Skeletal muscle cell (primary cell): Measurements from ENCODE around the gene UBE2E1.
A peak's percentile ranks its signal among the peaks of the same experiment; 100 is the strongest.
"Not testable (repeated sequence)": the region's sequence is repeated elsewhere in the genome, so short reads cannot be mapped to it uniquely, and the experiment has no call there.

Source experiments
- DNase-seq: peaks from one replicate; pipeline ENCODE4 v3.0.0-alpha.2; 2010; ENCODE audit warnings: low read depth
- H3K4me3 ChIP-seq: 2 replicates; pipeline ENCODE4 v1.5.1; 2011; ENCODE audit warnings: low read depth, mild to moderate bottlenecking, control low read depth, low read length, moderate library complexity

Gene UBE2E1

GRCh38 chr3:23872330-23872729, 66.6 kb downstream of the UBE2E1 start:
- DNase-seq, result no peak
- H3K4me3 ChIP-seq, result no peak overlapping the region

DNA sequence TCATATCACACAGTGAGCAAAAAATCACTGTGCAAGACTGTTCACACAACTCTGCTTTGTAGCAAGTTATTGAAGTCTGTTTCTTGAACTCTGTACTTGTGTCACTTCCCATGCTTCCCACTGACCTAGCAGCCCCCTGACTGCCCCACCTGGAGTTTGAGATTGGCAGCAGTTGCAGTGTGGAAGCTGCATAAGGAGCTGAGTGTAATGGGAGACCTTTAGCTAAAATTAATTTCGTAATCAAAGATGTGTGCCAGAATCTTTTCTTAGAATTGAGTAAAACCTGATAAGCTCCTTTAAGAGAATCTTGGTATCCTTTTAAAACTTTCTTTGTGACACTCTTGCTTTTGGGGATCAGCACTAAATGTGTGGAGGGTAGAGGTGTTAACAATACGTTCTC, 68.2 kb downstream of the UBE2E1 start:
- peak; percentile 30 for DNase-seq

GRCh38 chr3:23874359-23875112, 68.8 kb downstream of the UBE2E1 start:
- peak; percentile 50 for DNase-seq
- H3K4me3 ChIP-seq, result no peak overlapping the region

More for the DNA sequence above, 68.2 kb downstream of the UBE2E1 start:
- no peak overlapping the region for H3K4me3 ChIP-seq

DNA sequence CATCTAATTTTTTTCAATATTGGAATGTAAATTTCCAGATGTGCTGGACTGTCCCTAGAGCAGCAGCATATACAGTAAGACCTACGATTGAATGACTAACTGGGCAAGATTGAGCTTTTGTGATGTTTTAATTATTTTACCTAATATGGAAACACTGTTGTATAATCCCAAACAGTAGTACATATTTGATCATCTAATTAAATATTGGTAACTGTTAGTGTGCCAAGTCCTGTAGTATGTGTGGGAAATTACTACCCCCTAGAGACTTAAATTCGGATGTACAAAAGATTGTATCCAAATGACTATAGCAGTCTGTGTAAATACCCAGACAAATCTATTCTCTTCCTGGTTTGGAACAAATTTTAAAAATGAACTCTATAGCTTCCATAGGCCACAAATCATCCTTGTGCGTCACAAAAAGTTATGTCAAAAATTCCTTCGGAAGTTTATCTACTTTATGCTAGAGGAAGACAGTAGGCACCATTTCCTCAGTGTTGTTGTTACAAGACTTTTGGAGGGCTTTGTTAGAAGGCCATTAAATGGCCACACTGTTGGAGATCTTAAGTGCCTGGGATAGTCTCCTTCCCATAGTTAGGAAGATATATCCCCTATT, 69.5 kb downstream of the UBE2E1 start:
- no peak overlapping the region for H3K4me3 ChIP-seq
- no peak for DNase-seq

DNA sequence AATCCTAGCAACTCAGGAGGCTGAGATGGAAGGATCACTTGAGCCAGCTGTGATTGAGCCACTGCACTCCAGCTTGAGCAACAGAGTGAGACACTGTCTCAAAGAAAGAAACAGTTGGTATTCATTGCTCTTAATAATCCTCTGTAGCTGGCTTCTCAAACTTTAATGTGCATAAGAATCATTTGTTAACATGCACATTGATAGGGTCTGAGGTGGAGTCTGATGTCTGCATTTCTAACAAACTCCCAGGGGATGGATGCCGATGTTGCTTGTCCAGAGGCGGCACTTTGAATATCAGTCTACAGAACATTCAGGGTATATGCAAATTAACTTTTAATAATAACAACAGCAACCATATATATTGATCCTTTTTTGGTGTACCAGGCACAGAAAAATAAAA, 71.2 kb downstream of the UBE2E1 start:
- no peak overlapping the region for H3K4me3 ChIP-seq
- DNase-seq, result no peak

GRCh38 chr3:23877329-23877980, 71.7 kb downstream of the UBE2E1 start:
- DNase-seq, result peak; percentile 92
- no peak overlapping the region for H3K4me3 ChIP-seq

GRCh38 chr3:23879485-23879884, 73.7 kb downstream of the UBE2E1 start:
- DNase-seq, result no peak
- no peak overlapping the region for H3K4me3 ChIP-seq

DNA sequence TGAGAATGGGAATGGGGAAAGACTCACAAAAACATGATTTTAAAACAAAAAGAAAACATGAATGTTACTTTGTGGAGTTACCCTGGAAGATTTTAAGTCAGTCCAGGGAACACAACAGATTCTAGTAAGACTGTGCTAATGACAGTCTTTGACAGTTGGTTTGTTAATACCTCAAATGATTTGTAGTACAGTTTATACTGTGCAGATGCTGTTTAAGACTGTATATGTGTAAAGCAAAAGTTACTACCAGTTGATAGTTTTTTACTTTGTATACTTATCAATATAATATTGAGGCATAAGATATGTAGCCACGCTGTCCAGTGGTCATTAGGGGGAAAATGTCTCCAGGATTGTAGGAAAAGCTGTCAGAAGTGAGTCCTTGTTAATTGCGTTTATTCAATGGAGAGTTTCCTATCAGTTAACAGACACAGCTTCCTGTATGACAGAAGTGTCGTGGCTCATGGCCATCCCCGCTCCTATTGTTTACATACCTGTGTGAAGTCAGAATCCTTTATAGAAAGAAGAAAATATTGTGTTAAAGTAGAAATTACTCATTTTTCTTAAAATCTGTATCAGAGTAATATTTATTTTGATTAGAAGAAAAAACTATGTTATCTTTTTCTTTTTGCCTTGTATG, 75.1 kb downstream of the UBE2E1 start:
- no peak for DNase-seq
- H3K4me3 ChIP-seq, result no peak overlapping the region

DNA sequence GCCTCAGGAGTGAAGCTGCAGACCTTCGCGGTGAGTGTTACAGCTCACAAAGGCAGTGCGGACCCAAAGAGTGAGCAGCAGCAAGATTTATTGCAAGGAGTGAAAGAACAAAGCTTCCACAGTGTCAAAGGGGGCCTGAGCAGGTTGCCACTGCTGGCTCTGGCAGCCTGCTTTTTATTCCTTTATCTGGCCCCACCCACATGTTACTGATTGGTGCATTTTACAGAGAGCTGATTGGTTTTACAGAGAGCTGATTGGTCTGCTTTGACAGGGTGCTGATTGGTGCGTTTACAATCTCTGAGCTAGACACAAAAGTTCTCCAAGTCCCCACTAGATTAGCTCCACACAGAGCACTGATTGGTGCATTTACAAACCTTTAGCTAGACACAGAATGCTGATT, 76.2 kb downstream of the UBE2E1 start:
- not testable (repeated sequence) for DNase-seq, H3K4me3 ChIP-seq

- no peak overlapping the region for H3K4me3 ChIP-seq
- no peak for DNase-seq
Observed at GRCh38 chr3:23882487-23882918, 76.7 kb downstream of the UBE2E1 start.

DNA sequence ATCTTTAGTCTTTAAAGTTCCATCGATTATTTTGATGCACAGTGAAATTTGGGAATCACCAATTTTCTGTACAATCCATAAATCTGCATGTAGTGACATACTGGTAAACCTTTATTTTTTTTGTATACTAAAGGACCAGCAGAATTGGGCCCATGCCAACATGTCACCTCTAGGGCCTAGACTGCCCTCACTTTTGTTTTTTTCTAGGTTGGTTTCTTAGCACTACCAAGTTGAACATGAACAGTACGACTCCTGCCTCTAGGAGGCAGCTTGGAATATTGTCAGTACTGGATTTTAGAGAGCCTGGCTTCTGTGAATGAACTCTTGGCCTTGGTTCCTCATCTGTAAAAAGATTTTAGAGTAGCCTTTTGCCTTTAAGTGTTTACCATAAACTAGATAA, 78.7 kb downstream of the UBE2E1 start:
- no peak for DNase-seq
- H3K4me3 ChIP-seq, result no peak overlapping the region

GRCh38 chr3:23885210-23885609, 79.5 kb downstream of the UBE2E1 start:
- no peak overlapping the region for H3K4me3 ChIP-seq
- DNase-seq, result no peak

DNA sequence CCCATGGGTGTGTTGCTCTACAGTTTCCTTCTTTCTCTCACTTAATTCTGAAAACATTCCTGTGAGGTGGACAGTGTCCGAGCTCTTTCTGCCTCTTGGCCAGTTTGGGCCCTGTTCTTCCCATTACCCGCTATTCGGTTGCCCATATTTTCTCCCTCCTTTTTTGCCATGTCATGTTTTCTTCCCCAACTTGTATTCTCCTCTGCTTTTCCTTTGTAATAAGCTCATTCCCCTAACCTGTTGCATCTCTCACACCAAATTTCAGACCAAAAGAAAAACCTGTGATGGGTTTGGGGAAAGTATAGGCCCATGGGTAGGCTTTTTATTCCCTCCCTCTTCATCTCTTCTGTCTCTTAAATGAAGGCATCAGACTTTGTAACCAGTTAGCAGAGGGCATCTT, 80.6 kb downstream of the UBE2E1 start:
- H3K4me3 ChIP-seq, result no peak overlapping the region
- no peak for DNase-seq

GRCh38 chr3:23888617-23889228, 83.0 kb downstream of the UBE2E1 start:
- H3K4me3 ChIP-seq, result no peak overlapping the region
- DNase-seq, result no peak

DNA sequence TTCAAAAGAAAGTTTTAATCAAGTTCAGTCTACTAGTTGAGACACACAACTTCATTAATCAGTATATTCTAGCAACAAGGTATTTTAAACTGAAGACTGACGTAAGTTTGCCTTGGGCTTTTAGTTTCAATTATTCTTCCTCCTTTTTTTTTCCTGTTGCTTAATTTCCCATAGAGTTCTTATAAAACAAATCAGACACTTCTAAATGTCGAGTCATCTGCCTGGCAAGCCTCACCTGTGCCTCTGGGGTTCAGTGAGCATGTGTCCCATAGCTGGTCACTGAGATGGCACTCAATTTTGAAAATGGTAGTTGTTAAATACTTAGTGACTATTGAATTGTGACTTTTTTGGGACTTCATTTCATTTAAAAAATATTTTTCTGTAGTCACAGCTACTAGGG, 83.6 kb downstream of the UBE2E1 start:
- no peak for DNase-seq
- H3K4me3 ChIP-seq, result no peak overlapping the region

DNA sequence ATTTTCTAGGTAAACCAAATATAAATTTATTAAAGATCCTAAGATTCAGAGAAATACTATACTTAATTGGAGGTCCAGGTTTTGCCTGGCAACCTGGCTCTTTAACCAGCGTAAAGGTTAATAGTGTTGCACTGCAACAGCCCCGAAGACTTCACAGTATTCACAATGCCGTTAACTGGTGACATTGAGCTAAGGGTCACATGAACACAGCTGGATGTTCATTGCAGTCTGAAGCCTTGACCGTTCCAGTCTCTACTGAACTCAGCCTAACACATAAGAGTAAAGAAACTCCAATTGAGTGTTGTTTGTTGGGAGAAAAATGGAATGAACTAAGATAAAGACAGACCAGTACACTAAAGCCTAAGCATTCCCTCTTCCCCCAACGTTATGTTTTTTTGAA, 84.2 kb downstream of the UBE2E1 start:
- no peak overlapping the region for H3K4me3 ChIP-seq
- DNase-seq, result no peak

DNA sequence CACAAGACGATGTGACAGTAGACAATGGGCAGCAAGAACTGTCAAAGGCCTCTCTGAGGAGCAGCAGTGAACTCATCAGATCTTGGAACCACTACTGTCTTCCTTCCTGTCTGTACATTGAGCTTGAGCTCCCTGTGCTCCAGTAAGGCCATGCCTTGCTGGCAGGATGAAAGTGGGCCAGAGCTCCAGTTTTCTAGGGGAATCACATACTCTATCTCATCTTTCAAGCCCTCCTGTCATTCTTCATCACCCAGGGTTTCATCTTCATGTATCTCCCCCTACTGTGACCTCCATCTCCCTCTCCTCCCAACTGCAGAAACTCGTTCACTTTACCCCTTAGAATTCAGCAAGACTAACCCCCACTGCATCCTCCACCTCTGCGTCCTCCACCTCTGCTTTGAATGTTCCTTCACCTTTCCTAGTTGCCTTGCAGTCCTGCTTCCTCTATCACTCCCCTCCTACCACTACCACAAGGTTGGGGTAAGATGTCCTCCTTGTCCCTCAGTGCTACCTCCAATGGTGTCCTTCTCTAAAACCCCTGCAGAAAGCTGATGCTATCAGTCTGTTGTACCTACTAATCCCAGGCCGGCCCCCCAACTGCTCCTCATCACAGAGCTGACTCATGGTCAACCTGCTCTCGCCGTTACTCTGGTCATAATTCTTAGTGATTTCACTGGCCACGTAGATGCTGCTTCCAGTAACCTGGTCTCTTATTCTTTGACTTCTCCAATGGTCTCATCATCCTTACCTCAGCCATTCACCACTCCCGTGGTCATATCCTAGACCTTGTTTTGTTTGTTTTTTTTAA, 88.7 kb downstream of the UBE2E1 start:
- H3K4me3 ChIP-seq, result no peak overlapping the region
- no peak for DNase-seq

- DNase-seq, result no peak
- H3K4me3 ChIP-seq, result no peak overlapping the region
Observed at GRCh38 chr3:23895181-23895580, 89.4 kb downstream of the UBE2E1 start.

- no peak for DNase-seq
- H3K4me3 ChIP-seq, result no peak overlapping the region
Observed at GRCh38 chr3:23900744-23901143, 95.0 kb downstream of the UBE2E1 start.
